Measurements from ENCODE around the gene TCF7L2.

DNA sequence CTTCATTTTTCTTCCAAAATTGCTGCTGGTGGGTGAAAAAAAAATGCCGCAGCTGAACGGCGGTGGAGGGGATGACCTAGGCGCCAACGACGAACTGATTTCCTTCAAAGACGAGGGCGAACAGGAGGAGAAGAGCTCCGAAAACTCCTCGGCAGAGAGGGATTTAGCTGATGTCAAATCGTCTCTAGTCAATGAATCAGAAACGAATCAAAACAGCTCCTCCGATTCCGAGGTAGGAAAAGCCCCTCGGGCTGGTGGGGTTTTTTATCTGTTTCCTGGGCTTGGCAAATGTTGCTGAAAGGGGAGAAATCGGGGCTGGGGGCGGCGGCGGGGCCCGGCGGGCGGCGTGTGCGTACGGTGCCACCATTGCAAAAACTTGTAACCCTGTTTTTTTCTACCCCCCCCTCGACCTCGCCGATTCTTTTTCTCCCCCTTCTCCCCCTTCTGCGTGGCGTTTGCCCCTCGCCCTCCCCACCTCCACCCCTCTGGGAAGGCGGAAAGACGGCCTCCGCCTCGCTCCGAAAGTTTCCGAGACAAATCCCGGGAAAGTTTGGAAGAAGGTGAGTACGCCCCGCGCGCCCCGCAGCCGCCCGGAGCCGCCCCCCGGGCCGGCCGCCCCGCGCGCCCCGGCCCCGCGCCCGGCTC, 789 bp downstream of the TCF7L2 start:
- TF ChIP-seq POLR2A (IDR thresholded peaks at IDR 0.05) (no peak), POLR2AphosphoS5 (IDR thresholded peaks at IDR 0.05) (no peak), EP300 (IDR thresholded peaks at IDR 0.05) (no peak)
- TF ChIP-seq, protein P1, sequence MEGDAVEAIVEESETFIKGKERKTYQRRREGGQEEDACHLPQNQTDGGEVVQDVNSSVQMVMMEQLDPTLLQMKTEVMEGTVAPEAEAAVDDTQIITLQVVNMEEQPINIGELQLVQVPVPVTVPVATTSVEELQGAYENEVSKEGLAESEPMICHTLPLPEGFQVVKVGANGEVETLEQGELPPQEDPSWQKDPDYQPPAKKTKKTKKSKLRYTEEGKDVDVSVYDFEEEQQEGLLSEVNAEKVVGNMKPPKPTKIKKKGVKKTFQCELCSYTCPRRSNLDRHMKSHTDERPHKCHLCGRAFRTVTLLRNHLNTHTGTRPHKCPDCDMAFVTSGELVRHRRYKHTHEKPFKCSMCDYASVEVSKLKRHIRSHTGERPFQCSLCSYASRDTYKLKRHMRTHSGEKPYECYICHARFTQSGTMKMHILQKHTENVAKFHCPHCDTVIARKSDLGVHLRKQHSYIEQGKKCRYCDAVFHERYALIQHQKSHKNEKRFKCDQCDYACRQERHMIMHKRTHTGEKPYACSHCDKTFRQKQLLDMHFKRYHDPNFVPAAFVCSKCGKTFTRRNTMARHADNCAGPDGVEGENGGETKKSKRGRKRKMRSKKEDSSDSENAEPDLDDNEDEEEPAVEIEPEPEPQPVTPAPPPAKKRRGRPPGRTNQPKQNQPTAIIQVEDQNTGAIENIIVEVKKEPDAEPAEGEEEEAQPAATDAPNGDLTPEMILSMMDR (IDR thresholded peaks at IDR 0.05): no peak

All from stomach (tissue), 4 donors.